Measurements from ENCODE around the gene RAB11A. TPM values are rescaled to one million over a fixed set of nuclear protein-coding genes. Genes with fewer than 3 reads are reported as not detected.

The RAB11A gene
- total and polyA plus RNA-seq, 9 donors, result 47.0 to 249 (median 139) TPM

DNA sequence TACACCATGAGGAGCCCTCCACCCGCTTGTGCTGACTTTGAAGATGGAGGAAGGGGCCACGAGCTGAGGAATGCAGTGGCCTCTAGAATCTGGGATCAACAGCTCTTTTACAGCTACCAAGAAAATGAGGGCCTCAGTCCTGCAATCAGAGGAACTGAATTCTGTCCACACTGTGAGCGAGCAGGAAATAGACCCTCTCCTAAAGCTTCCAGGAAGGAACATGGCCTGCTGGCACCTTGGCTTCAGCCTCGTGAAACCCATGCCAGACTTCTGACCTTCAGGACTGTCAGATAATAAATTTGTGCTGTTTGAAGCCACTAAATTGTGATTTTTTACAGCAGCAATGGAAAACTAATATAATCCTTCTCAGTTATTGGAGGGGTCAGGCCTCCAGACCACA lies 61.9 kb downstream of the RAB11A start:
- Histone ChIP-seq H3K4me3 (no peak overlapping the region), H3K27me3 (no peaks in the 10 kb centered on the region), H3K27ac (no peak overlapping the region), H3K4me1 (ENCODE audit: insufficient read depth) (no peaks in the 10 kb centered on the region), H3K36me3 (no peaks in the 10 kb centered on the region), H3K9me3 (no peaks in the 10 kb centered on the region)
- WGBS, 3 donors, result 73 to 81% (median 78%) methylated on average over 4 of the region's 4 CpGs
- intact Hi-C loops (cut with DNase I), result no loop called here
- no peak for DNase-seq
- TF ChIP-seq EP300 (IDR thresholded peaks at IDR 0.05), result no peak
- TF ChIP-seq POLR2A (IDR thresholded peaks at IDR 0.05), result no peak
- no peak for TF ChIP-seq CTCF (IDR thresholded peaks at IDR 0.05)

GRCh38 chr15:65935391-65935790 lies 66.1 kb downstream of the RAB11A start:
- no peak for DNase-seq
- Histone ChIP-seq H3K4me1 (ENCODE audit: insufficient read depth) (no peaks in the 10 kb centered on the region), H3K27me3 (no peaks in the 10 kb centered on the region), H3K9me3 (no peaks in the 10 kb centered on the region), H3K4me3 (no peak overlapping the region), H3K36me3 (no peaks in the 10 kb centered on the region), H3K27ac (no peak overlapping the region)
- intact Hi-C loops (cut with DNase I), result no loop called here
- no peak for TF ChIP-seq POLR2A (IDR thresholded peaks at IDR 0.05)
- TF ChIP-seq EP300 (IDR thresholded peaks at IDR 0.05), result no peak
- WGBS, 3 donors, result 63 to 79% (median 64%) methylated on average over 2 of the region's 2 CpGs

- DNase-seq, result no peak
- intact Hi-C loops (cut with DNase I), result no loop called here
- WGBS, 3 donors, result 42 to 53% (median 46%) methylated on average over 1 of the region's 1 CpG
- Histone ChIP-seq H3K4me1 (ENCODE audit: insufficient read depth) (no peaks in the 10 kb centered on the region), H3K4me3 (no peak overlapping the region), H3K27ac (no peak overlapping the region), H3K9me3 (no peaks in the 10 kb centered on the region), H3K27me3 (no peaks in the 10 kb centered on the region), H3K36me3 (no peaks in the 10 kb centered on the region)
- no peak for TF ChIP-seq EP300 (IDR thresholded peaks at IDR 0.05)
- no peak for TF ChIP-seq CTCF (IDR thresholded peaks at IDR 0.05)
- TF ChIP-seq POLR2A (IDR thresholded peaks at IDR 0.05), result no peak
Observed at GRCh38 chr15:65936282-65936681, 67.0 kb downstream of the RAB11A start.

DNA sequence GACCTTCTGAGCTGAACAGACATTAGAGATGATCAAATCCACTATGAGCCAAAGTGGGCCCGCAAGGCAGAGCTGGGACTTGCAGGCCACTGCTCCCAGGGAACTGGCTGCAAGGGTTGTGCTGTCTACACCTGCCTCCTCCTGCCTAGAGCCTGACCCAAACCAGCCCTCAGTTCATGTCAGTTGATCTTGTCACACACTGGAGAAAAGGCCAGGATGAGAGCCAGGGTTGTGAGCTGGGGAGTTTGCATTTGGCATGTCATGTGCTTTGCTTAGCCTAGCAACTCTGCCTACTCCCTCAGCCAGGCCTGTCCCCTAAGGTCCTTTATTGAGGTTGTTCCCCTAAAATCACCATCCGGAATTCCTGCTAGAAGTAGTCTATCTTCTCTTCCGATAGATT lies 67.8 kb downstream of the RAB11A start:
- H3K4me3 ChIP-seq, result no peak overlapping the region
- no peaks in the 10 kb centered on the region for H3K9me3 ChIP-seq
- intact Hi-C loops (cut with DNase I), result no loop called here
- no peaks in the 10 kb centered on the region for H3K4me1 ChIP-seq (ENCODE audit: insufficient read depth)
- H3K36me3 ChIP-seq, result no peaks in the 10 kb centered on the region
- no peak overlapping the region for H3K27ac ChIP-seq
- 88 to 94% (median 90%) methylated on average over 3 of the region's 3 CpGs for WGBS, 3 donors
- TF ChIP-seq CTCF (IDR thresholded peaks at IDR 0.05) (no peak), EP300 (IDR thresholded peaks at IDR 0.05) (no peak), POLR2A (IDR thresholded peaks at IDR 0.05) (no peak)
- no peak for DNase-seq
- no peaks in the 10 kb centered on the region for H3K27me3 ChIP-seq

DNA sequence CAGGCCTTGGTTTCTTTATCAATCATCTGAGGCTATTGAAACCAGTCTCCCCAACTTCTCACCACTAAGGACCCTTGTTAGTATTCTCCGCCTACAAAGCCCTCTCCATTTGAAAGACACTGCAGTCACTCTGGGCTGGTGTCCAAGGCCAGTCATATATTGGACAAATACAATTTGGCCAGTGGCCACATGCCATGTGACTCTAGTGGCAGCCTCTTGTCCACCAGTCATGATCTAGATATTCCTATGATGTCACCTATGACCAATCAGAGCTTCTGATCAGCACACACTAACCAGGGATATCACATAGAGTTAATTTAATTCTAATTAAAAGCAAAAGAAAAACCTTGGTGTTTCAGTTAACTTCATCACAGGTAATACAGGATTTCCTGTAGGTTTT lies 68.2 kb downstream of the RAB11A start:
- Histone ChIP-seq H3K27me3 (no peaks in the 10 kb centered on the region), H3K27ac (no peak overlapping the region), H3K4me1 (ENCODE audit: insufficient read depth) (no peaks in the 10 kb centered on the region), H3K36me3 (no peaks in the 10 kb centered on the region), H3K9me3 (no peaks in the 10 kb centered on the region), H3K4me3 (no peak overlapping the region)
- intact Hi-C loops (cut with DNase I), result no loop called here
- TF ChIP-seq CTCF (IDR thresholded peaks at IDR 0.05), result no peak
- no peak for TF ChIP-seq POLR2A (IDR thresholded peaks at IDR 0.05)
- no peak for TF ChIP-seq EP300 (IDR thresholded peaks at IDR 0.05)
- 93 to 100% (median 96%) methylated on average over 1 of the region's 1 CpG for WGBS, 3 donors
- DNase-seq, result no peak
